ENCODE data around the gene IFIT5. TPM values are rescaled to one million over a fixed set of nuclear protein-coding genes. Genes with fewer than 3 reads are reported as not detected.

IFIT5 gene
- total RNA-seq, 1 donor from 2014 or later = 13.7 TPM

DNA sequence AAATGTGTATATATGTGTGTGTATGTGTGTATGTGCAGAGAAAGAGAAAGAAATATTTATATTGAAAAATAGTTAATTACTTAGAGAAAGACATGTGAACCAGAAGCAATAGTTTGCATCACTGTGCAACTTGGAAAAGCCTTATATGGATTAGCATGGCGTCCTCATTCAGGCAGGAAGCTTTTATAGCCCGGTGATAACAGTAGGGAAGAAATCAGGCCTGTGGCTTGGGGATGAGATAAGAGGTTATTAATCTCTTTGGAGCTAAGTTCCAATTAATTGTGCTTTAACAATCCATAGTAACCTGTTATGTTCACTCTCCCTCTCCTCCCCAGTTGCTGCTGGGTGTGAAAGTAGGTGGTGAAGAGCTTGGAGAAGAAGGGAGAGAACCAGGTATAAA, 36.5 kb downstream of the IFIT5 start:
- H3K4me1 Mint-ChIP-seq (ENCODE audit: low read depth) = peaks cover 3% of the 10 kb centered on the region
- H3K9me3 Mint-ChIP-seq (ENCODE audit: low read depth) = peaks cover 12% of the 10 kb centered on the region
- DNase-seq (ENCODE audit: low spot score) = no peak
- TF ChIP-seq, protein P1, sequence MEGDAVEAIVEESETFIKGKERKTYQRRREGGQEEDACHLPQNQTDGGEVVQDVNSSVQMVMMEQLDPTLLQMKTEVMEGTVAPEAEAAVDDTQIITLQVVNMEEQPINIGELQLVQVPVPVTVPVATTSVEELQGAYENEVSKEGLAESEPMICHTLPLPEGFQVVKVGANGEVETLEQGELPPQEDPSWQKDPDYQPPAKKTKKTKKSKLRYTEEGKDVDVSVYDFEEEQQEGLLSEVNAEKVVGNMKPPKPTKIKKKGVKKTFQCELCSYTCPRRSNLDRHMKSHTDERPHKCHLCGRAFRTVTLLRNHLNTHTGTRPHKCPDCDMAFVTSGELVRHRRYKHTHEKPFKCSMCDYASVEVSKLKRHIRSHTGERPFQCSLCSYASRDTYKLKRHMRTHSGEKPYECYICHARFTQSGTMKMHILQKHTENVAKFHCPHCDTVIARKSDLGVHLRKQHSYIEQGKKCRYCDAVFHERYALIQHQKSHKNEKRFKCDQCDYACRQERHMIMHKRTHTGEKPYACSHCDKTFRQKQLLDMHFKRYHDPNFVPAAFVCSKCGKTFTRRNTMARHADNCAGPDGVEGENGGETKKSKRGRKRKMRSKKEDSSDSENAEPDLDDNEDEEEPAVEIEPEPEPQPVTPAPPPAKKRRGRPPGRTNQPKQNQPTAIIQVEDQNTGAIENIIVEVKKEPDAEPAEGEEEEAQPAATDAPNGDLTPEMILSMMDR (IDR thresholded peaks at IDR 0.05) = no peak
- peaks cover 2% of the 10 kb centered on the region for H3K36me3 Mint-ChIP-seq (ENCODE audit: low read depth)
- H3K27ac Mint-ChIP-seq (ENCODE audit: unreplicated experiment) = no peak overlapping the region
- H3K4me3 Mint-ChIP-seq (ENCODE audit: unreplicated experiment) = no peak overlapping the region
- no peaks in the 10 kb centered on the region for H3K27me3 Mint-ChIP-seq (ENCODE audit: low read depth)

- H3K36me3 Mint-ChIP-seq (ENCODE audit: low read depth) = no peaks in the 10 kb centered on the region
- TF ChIP-seq, protein P1 (IDR thresholded peaks at IDR 0.05) = no peak
- H3K4me1 Mint-ChIP-seq (ENCODE audit: low read depth) = peaks cover 3% of the 10 kb centered on the region
- H3K27me3 Mint-ChIP-seq (ENCODE audit: low read depth) = no peaks in the 10 kb centered on the region
- H3K9me3 Mint-ChIP-seq (ENCODE audit: low read depth) = peaks cover 3% of the 10 kb centered on the region
- no peak overlapping the region for H3K27ac Mint-ChIP-seq (ENCODE audit: unreplicated experiment)
- DNase-seq (ENCODE audit: low spot score) = no peak
- no peak overlapping the region for H3K4me3 Mint-ChIP-seq (ENCODE audit: unreplicated experiment)
Observed at GRCh38 chr10:89452193-89452592, 37.8 kb downstream of the IFIT5 start.

GRCh38 chr10:89454561-89455347, 40.4 kb downstream of the IFIT5 start:
- Mint-ChIP-seq H3K9me3 (ENCODE audit: low read depth) (no peaks in the 10 kb centered on the region), H3K4me1 (ENCODE audit: low read depth) (peaks cover 22% of the 10 kb centered on the region), H3K27ac (ENCODE audit: unreplicated experiment) (no peak overlapping the region), H3K36me3 (ENCODE audit: low read depth) (no peaks in the 10 kb centered on the region), H3K4me3 (ENCODE audit: unreplicated experiment) (no peak overlapping the region), H3K27me3 (ENCODE audit: low read depth) (no peaks in the 10 kb centered on the region)
- no peak for DNase-seq (ENCODE audit: low spot score)
- TF ChIP-seq, protein P1 (IDR thresholded peaks at IDR 0.05) = no peak

DNA sequence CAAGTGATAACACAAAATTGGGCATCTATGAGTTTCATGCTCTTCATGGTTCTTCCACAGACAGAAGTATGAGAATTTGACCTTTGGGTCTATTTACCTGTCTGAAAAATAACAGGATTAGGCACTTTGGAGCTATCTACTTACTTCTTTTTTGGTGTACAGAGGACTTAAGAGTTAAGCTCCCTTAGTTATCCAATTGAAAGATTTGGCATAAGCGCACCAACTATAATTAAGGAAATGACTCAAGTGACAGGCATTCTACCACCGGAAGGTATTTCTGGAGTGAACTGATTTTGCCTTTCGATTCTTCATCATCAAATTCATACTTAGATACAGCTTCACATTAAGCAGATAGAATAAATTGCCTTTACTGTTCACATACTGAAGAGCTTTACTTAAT, 43.9 kb downstream of the IFIT5 start:
- H3K27ac Mint-ChIP-seq (ENCODE audit: unreplicated experiment) = peak overlapping the region; percentile 49
- DNase-seq (ENCODE audit: low spot score) = no peak
- no peak overlapping the region for H3K4me3 Mint-ChIP-seq (ENCODE audit: unreplicated experiment)
- H3K4me1 Mint-ChIP-seq (ENCODE audit: low read depth) = peaks cover 22% of the 10 kb centered on the region
- H3K36me3 Mint-ChIP-seq (ENCODE audit: low read depth) = no peaks in the 10 kb centered on the region
- no peaks in the 10 kb centered on the region for H3K9me3 Mint-ChIP-seq (ENCODE audit: low read depth)
- TF ChIP-seq, protein P1 (IDR thresholded peaks at IDR 0.05) = no peak
- H3K27me3 Mint-ChIP-seq (ENCODE audit: low read depth) = no peaks in the 10 kb centered on the region

- TF ChIP-seq, protein P1 (IDR thresholded peaks at IDR 0.05) = no peak
- no peak overlapping the region for H3K4me3 Mint-ChIP-seq (ENCODE audit: unreplicated experiment)
- peak overlapping the region; percentile 49 for H3K27ac Mint-ChIP-seq (ENCODE audit: unreplicated experiment)
- H3K4me1 Mint-ChIP-seq (ENCODE audit: low read depth) = peaks cover 22% of the 10 kb centered on the region
- no peaks in the 10 kb centered on the region for H3K9me3 Mint-ChIP-seq (ENCODE audit: low read depth)
- H3K36me3 Mint-ChIP-seq (ENCODE audit: low read depth) = no peaks in the 10 kb centered on the region
- no peaks in the 10 kb centered on the region for H3K27me3 Mint-ChIP-seq (ENCODE audit: low read depth)
- DNase-seq (ENCODE audit: low spot score) = no peak
Observed at GRCh38 chr10:89458784-89459183, 44.4 kb downstream of the IFIT5 start.
